K562 (cell line): ENCODE data around the gene ALG14. TPM values are rescaled to one million over a fixed set of nuclear protein-coding genes. Genes with fewer than 3 reads are reported as not detected.

Experiments used
- ATAC-seq: fragments of 200-7000 bp; cut with Tn5 transposase; 3 replicates; pipeline ENCODE4 v1.9.1; 2020; ENCODE audit warnings: moderate library complexity
- BruUV-seq: library from RNA; stranded (reverse); fragments of 400-500 nt; replicated peaks from 2 replicates; lab custom pipeline; 2021; lab: Mats Ljungman, UMichigan
- CTCF ChIA-PET: fragments of 300-600 bp; formaldehyde crosslinking; extraction: SDS; loops from one replicate; lab custom pipeline; 2021; ENCODE audit warnings: low intra/inter-chr PET ratio; lab: Yijun Ruan, JAX
- POLR2A ChIA-PET: fragments of 300-600, 350-650 bp; sonication (Branson Sonifier 250); formaldehyde crosslinking; extraction: SDS; loops from one replicate; lab custom pipeline; 2021; ENCODE audit warnings: antibody characterized with exemption, inconsistent platforms; lab: Yijun Ruan, JAX
- DNase-seq, 4 experiments: peaks; one replicate each; pipeline versions ENCODE4 v3.0.0 to v3.0.0-alpha.2; 2011 to 2018; ENCODE audit warnings: low spot score in 3 of 4, mixed read lengths in 3 of 4; ENCODE audit errors: extremely low read depth in 1 of 4
- FAIRE-seq: peaks from 2 replicates; lab custom pipeline; 2011; peaks lifted over from hg19 to GRCh38; lab: Jason Lieb, UNC
- H2AFZ ChIP-seq: 2 replicates; pipeline ENCODE4 v1.6.0; 2011; ENCODE audit warnings: low read depth, low read length, control low read depth, inconsistent platforms
- H3K27ac ChIP-seq: fragments of 200-600 bp; 3 replicates; pipeline ENCODE4 v1.8.0; 2011; ENCODE audit warnings: low read depth, mild to moderate bottlenecking, control low read depth, inconsistent platforms, low read length, moderate library complexity, mixed read lengths; ENCODE audit errors: extremely low read depth
- H3K27me3 ChIP-seq, 2 experiments: fragments of 300-600 bp in 1 of 2; 2 replicates in 1 of 2; 3 replicates in 1 of 2; pipeline versions ENCODE4 v1.6.0 to v1.8.0; 2011; ENCODE audit warnings: inconsistent platforms in 2 of 2, low read length in 2 of 2, mild to moderate bottlenecking in 1 of 2, mixed read lengths in 1 of 2, moderate library complexity in 1 of 2; ENCODE audit not compliant: control insufficient read depth in 2 of 2, insufficient read depth in 2 of 2
- H3K36me3 ChIP-seq: fragments of 300-600 bp; 3 replicates; pipeline ENCODE4 v1.8.0; 2011; ENCODE audit warnings: mild to moderate bottlenecking, low read length, inconsistent platforms; ENCODE audit not compliant: control insufficient read depth, insufficient read depth
- H3K4me1 ChIP-seq, 2 experiments: fragments of 200-600 bp in 1 of 2; replicated peaks in 1 of 2; 2 replicates in 1 of 2; 3 replicates in 1 of 2; pipeline versions ENCODE4 v1.5.1 to v1.8.0; 2011; ENCODE audit warnings: inconsistent platforms in 2 of 2, low read length in 2 of 2, mild to moderate bottlenecking in 1 of 2, mixed read lengths in 1 of 2, moderate library complexity in 1 of 2; ENCODE audit not compliant: control insufficient read depth in 2 of 2, insufficient read depth in 2 of 2
- H3K4me2 ChIP-seq: 2 replicates; pipeline ENCODE4 v1.6.1; 2011; ENCODE audit warnings: low read length, control low read depth, inconsistent platforms, mixed read lengths; ENCODE audit not compliant: insufficient read depth
- H3K4me3 ChIP-seq: fragments of 200-600 bp; sonication (generic), shearing (Covaris generic); 2 replicates; pipeline ENCODE4 v1.5.1; 2016; ENCODE audit warnings: control low read depth, inconsistent platforms
- H3K79me2 ChIP-seq: fragments of 200-600 bp; 3 replicates; pipeline ENCODE4 v1.8.0; 2011; ENCODE audit warnings: low read length, inconsistent platforms; ENCODE audit not compliant: control insufficient read depth, insufficient read depth
- H3K9ac ChIP-seq, 2 experiments: 2 replicates each; pipeline versions ENCODE4 v1.6.0 to v1.6.1; 2011; ENCODE audit warnings: low read depth in 2 of 2, low read length in 2 of 2, control low read depth in 1 of 2, inconsistent platforms in 1 of 2, mild to moderate bottlenecking in 1 of 2, mixed read lengths in 1 of 2; ENCODE audit not compliant: insufficient read depth in 1 of 2
- H3K9me1 ChIP-seq: one replicate; pipeline ENCODE4 v1.6.0; 2011; ENCODE audit warnings: inconsistent platforms, mild to moderate bottlenecking, low read length, moderate library complexity; ENCODE audit not compliant: control insufficient read depth, insufficient read depth
- H3K9me3 ChIP-seq: replicated peaks from 2 replicates; pipeline ENCODE4 v1.5.1; 2011; ENCODE audit warnings: low read depth, low read length, inconsistent platforms; ENCODE audit not compliant: control insufficient read depth, insufficient read depth
- H4K20me1 ChIP-seq: replicated peaks from 2 replicates; pipeline ENCODE4 v1.6.1; 2011; ENCODE audit warnings: low read length, inconsistent platforms, mixed read lengths; ENCODE audit not compliant: control insufficient read depth, insufficient read depth
- ARID2 ChIP-seq: fragments of 450-650 bp; IDR thresholded peaks from 2 replicates; pipeline ENCODE4 v1.6.1; 2017; ENCODE audit warnings: antibody characterized with exemption, mild to moderate bottlenecking
- DACH1 ChIP-seq: fragments of 450-650 bp; IDR thresholded peaks from 2 replicates; pipeline ENCODE4 v1.6.1; 2018; ENCODE audit not compliant: partially characterized antibody
- HIVEP1 ChIP-seq: fragments of 250-450 bp; sonication (Bioruptor Pico); IDR thresholded peaks from 2 replicates; pipeline ENCODE4 v1.4.0; 2020; ENCODE audit warnings: mild to moderate bottlenecking
- KAT8 ChIP-seq: fragments of 450-650 bp; IDR thresholded peaks from 2 replicates; pipeline ENCODE4 v1.6.1; 2016; ENCODE audit warnings: low read depth, mild to moderate bottlenecking
- MAZ ChIP-seq, 2 experiments: fragments of 450-650 bp in 1 of 2; sonication (generic) in 1 of 2; formaldehyde crosslinking; IDR thresholded peaks in 1 of 2; conservative IDR thresholded peaks in 1 of 2; 2 replicates each; pipeline versions ENCODE4 v1.4.0 to v1.5.0; 2020; ENCODE audit warnings: mild to moderate bottlenecking in 1 of 2, missing genetic modification reagents in 1 of 2
- RAD21 ChIP-seq, 2 experiments: fragments of 250-450 bp in 1 of 2; fragments of 450-650 bp in 1 of 2; sonication (Bioruptor Pico) in 1 of 2; formaldehyde crosslinking in 1 of 2; IDR thresholded peaks in 1 of 2; conservative IDR thresholded peaks in 1 of 2; 2 replicates each; pipeline versions ENCODE4 v1.4.0 to v1.8.0; 2020 to 2022; ENCODE audit warnings: mild to moderate bottlenecking in 2 of 2, moderate library complexity in 1 of 2
- WGBS: fragments of 100-300 bp; shearing (Covaris generic); methylation state at CpG from one replicate; pipeline ENCODE4 v1.1.6; 2016; ENCODE audit warnings: low coverage, mixed read lengths; ENCODE audit not compliant: insufficient coverage; ENCODE audit errors: missing lambda C conversion rate; 5-methylcytosine and 5-hydroxymethylcytosine counted together
- in situ Hi-C: fragments of 300-500 bp; cut with MboI; formaldehyde crosslinking; loops from 4 replicates; pipeline ENCODE4 v1.15.0; 2018; ENCODE audit warnings: inconsistent platforms, mixed read lengths
- intact Hi-C: fragments of 100-400 bp; cut with micrococcal nuclease; formaldehyde crosslinking; loops from 2 replicates; pipeline ENCODE4 v1.14.2; 2022
- polyA plus RNA-seq, 8 experiments: library from polyadenylated mRNA; depleted of rRNA in 4 of 8; stranded (reverse) in 5 of 8; unstranded in 3 of 8; fragments of >200 nt; fragmentation: Nextera tagmentation in 2 of 8; fragmentation: Illumina TruSeq in 1 of 8; extraction: Ambion mirVana in 2 of 8; extraction: Trizol in 1 of 8; gene quantifications; 2 replicates each; pipeline versions ENCODE4 v1.2.1 to v1.2.3, GENCODE V29; 2011 to 2014; ENCODE audit warnings: inconsistent platforms in 1 of 8, missing spikeins in 1 of 8
- total RNA-seq, 7 experiments: library from RNA; depleted of rRNA in 6 of 7; stranded (reverse); fragments of >200 nt in 6 of 7; fragmentation: Illumina TruSeq in 2 of 7; extraction: Trizol in 2 of 7; gene quantifications; 2 replicates each; pipeline versions ENCODE4 v1.2.1 to v1.2.3, GENCODE V29; 2011 to 2021; ENCODE audit warnings: low replicate concordance in 1 of 7
- TF ChIP-seq, protein P1 (sequence below): sonication (generic); IDR thresholded peaks from 2 replicates; pipeline ENCODE4 v1.6.1; 2016
- TF ChIP-seq, protein P2 (sequence below): fragments of 250-450 bp; sonication (Bioruptor Pico); IDR thresholded peaks from 2 replicates; pipeline ENCODE4 v1.8.0; 2022; ENCODE audit warnings: inconsistent platforms
- TF ChIP-seq, protein P3 (sequence below), 2 experiments: fragments of 450-650 bp; formaldehyde crosslinking in 1 of 2; IDR thresholded peaks; 2 replicates each; pipeline versions ENCODE4 v1.4.0 to v1.6.1; 2014 to 2020; ENCODE audit warnings: mild to moderate bottlenecking in 2 of 2, borderline replicate concordance in 1 of 2, low read depth in 1 of 2

ALG14 gene
- total and polyA plus RNA-seq, 9 of the 15 experiments (the other 6 are each of a cell fraction or from before 2014, with no cell fraction given): 2.8 to 16.2 (median 4.9) TPM

DNA sequence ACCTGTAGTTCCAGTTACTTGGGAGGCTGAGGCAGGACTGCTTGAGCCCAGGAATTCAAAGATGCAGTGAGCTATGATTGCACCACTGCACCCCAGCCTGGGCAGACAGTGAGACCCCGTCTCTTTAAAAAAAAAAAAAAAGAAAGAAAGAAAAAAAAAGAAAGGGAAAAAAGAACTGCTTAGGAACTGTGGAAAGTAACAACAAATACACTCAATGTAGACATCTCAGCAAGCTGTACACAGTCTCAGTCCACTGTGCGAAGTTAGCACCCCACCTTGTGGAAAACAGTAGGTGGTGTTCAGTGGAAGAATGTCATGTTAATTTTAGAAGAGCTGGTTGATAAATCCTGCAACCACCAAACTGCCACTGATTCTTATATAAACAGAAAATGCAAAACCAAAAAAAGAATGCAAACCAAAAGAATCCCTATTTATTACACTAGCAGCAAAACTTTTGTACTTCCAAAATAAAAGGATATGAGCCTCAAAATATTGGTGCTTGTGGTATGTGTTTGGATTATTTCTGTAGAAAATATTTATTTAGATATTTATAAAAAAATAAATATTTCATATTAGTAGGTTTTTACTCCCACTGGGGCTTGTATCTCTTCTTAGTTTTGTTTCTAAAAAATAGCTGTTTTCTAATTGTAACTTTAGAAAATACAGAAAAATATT lies 31.1 kb downstream of the ALG14 start:
- peak; percentile 84 for ATAC-seq
- BruUV-seq: no TSS peak
- TF ChIP-seq, protein P1, sequence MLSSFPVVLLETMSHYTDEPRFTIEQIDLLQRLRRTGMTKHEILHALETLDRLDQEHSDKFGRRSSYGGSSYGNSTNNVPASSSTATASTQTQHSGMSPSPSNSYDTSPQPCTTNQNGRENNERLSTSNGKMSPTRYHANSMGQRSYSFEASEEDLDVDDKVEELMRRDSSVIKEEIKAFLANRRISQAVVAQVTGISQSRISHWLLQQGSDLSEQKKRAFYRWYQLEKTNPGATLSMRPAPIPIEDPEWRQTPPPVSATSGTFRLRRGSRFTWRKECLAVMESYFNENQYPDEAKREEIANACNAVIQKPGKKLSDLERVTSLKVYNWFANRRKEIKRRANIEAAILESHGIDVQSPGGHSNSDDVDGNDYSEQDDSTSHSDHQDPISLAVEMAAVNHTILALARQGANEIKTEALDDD: no peak
- no peak for TF ChIP-seq KAT8
- TF ChIP-seq DACH1: no peak
- 0 out of 2 replicates have a peak, but pooled peaks have one; percentile 26 for TF ChIP-seq ARID2
- TF ChIP-seq, protein P2, sequence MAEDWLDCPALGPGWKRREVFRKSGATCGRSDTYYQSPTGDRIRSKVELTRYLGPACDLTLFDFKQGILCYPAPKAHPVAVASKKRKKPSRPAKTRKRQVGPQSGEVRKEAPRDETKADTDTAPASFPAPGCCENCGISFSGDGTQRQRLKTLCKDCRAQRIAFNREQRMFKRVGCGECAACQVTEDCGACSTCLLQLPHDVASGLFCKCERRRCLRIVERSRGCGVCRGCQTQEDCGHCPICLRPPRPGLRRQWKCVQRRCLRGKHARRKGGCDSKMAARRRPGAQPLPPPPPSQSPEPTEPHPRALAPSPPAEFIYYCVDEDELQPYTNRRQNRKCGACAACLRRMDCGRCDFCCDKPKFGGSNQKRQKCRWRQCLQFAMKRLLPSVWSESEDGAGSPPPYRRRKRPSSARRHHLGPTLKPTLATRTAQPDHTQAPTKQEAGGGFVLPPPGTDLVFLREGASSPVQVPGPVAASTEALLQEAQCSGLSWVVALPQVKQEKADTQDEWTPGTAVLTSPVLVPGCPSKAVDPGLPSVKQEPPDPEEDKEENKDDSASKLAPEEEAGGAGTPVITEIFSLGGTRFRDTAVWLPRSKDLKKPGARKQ (CRISPR knock-in tag): no peak
- TF ChIP-seq RAD21 (CRISPR knock-in tag; conservative IDR thresholded peaks at IDR 0.05 in 1 of 2, IDR thresholded peaks at IDR 0.05 in 1 of 2): peak; percentile 56 to 84
- TF ChIP-seq, protein P3, sequence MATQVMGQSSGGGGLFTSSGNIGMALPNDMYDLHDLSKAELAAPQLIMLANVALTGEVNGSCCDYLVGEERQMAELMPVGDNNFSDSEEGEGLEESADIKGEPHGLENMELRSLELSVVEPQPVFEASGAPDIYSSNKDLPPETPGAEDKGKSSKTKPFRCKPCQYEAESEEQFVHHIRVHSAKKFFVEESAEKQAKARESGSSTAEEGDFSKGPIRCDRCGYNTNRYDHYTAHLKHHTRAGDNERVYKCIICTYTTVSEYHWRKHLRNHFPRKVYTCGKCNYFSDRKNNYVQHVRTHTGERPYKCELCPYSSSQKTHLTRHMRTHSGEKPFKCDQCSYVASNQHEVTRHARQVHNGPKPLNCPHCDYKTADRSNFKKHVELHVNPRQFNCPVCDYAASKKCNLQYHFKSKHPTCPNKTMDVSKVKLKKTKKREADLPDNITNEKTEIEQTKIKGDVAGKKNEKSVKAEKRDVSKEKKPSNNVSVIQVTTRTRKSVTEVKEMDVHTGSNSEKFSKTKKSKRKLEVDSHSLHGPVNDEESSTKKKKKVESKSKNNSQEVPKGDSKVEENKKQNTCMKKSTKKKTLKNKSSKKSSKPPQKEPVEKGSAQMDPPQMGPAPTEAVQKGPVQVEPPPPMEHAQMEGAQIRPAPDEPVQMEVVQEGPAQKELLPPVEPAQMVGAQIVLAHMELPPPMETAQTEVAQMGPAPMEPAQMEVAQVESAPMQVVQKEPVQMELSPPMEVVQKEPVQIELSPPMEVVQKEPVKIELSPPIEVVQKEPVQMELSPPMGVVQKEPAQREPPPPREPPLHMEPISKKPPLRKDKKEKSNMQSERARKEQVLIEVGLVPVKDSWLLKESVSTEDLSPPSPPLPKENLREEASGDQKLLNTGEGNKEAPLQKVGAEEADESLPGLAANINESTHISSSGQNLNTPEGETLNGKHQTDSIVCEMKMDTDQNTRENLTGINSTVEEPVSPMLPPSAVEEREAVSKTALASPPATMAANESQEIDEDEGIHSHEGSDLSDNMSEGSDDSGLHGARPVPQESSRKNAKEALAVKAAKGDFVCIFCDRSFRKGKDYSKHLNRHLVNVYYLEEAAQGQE (IDR thresholded peaks at IDR 0.05; ENCODE audit: borderline replicate concordance): peak; percentile 65; the same call in 1 of the 2 replicates
- TF ChIP-seq, protein P3 (CRISPR knock-in tag; IDR thresholded peaks at IDR 0.05; ENCODE audit: low read depth): no peak
- 0 out of 4 replicates have a peak, but pooled peaks of 1 of the 2 experiments have one; percentile 36 for TF ChIP-seq MAZ (CRISPR knock-in tag; conservative IDR thresholded peaks at IDR 0.05 in 1 of 2, IDR thresholded peaks at IDR 0.05 in 1 of 2)
- no peak for TF ChIP-seq HIVEP1

More for the DNA sequence above, 31.1 kb downstream of the ALG14 start:
- Histone ChIP-seq H2AFZ (no peak overlapping the region), H3K27me3 (no peaks in the 10 kb centered on the region), H3K9me1 (no peaks in the 10 kb centered on the region), H3K9me3 (no peaks in the 10 kb centered on the region), H3K9ac (no peak overlapping the region), H3K27ac (no peak overlapping the region), H3K4me2 (no peak overlapping the region), H3K4me1 (no peaks in the 10 kb centered on the region; a peak in 1 of 5 replicates), H3K4me3 (no peak overlapping the region), H3K36me3 (no peaks in the 10 kb centered on the region), H4K20me1 (no peaks in the 10 kb centered on the region), H3K79me2 (no peaks in the 10 kb centered on the region)
- FAIRE-seq (peak; percentile 83), DNase-seq (peak; percentile 19 to 62 (median 46))
- 21% methylated on average over 1 of the region's 2 CpGs for WGBS
- POLR2A ChIA-PET: interaction anchor here (0.6 to 0.9 kb wide), 4 partner anchors 186 to 220 kb away, joined by 3 read pairs; no protein-coding TSS in a partner anchor
- in situ Hi-C loops (loop anchor here (5.0 kb wide), 1 partner anchor 184 kb away; no protein-coding TSS in a partner anchor), intact Hi-C loops (loop anchor here (5.0 to 10.0 kb wide), 4 partner anchors 79 to 527 kb away; partner anchors contain the start of gene RWDD3)
- CTCF ChIA-PET: interaction anchor here (0.6 to 3.3 kb wide), 4 partner anchors 187 to 407 kb away, joined by 6 to 25 read pairs (median 6); partner anchors contain the start of gene RWDD3
